ENCODE results near the gene ADK. TPM values are rescaled to one million over a fixed set of nuclear protein-coding genes. Genes with fewer than 3 reads are reported as not detected.

The ADK gene
- polyA plus RNA-seq, 2 donors, result 27.3 to 45.2 TPM

- H3K9me3 ChIP-seq (ENCODE audit: control insufficient read depth in 2 of 2, insufficient read depth in 1 of 2, low read depth in 1 of 2, low read length in 1 of 2), result no peaks in the 10 kb centered on the region
- H3K27me3 ChIP-seq (ENCODE audit: control insufficient read depth in 1 of 2, insufficient read depth in 2 of 2, low read length in 2 of 2), result no peaks in the 10 kb centered on the region
- H3K27ac ChIP-seq (ENCODE audit: low read depth in 2 of 2, low read length in 1 of 2), result no peak overlapping the region
- no peaks in the 10 kb centered on the region for H3K4me1 ChIP-seq (ENCODE audit: control insufficient read depth in 2 of 2, insufficient read depth in 2 of 2, low read length in 1 of 2)
- H3K36me3 ChIP-seq (ENCODE audit: control insufficient read depth in 2 of 2, insufficient read depth in 2 of 2, low read length in 1 of 2), result no peaks in the 10 kb centered on the region
- no peak overlapping the region for H3K4me3 ChIP-seq (ENCODE audit: low read depth in 1 of 2, low read length in 2 of 2)
- 54 to 68% methylated on average over 2 of the region's 2 CpGs for WGBS, 2 donors
Observed at GRCh38 chr10:74589851-74590250, 438.8 kb downstream of the ADK start.

- 72 to 73% methylated on average over 2 of the region's 2 CpGs for WGBS, 2 donors
- Histone ChIP-seq H3K36me3 (ENCODE audit: control insufficient read depth in 2 of 2, insufficient read depth in 2 of 2, low read length in 1 of 2) (no peaks in the 10 kb centered on the region), H3K4me3 (ENCODE audit: low read depth in 1 of 2, low read length in 2 of 2) (no peak overlapping the region), H3K27ac (ENCODE audit: low read depth in 2 of 2, low read length in 1 of 2) (peak overlapping the region in 1 of 2 donors; percentile 14), H3K9me3 (ENCODE audit: control insufficient read depth in 2 of 2, insufficient read depth in 1 of 2, low read depth in 1 of 2, low read length in 1 of 2) (no peaks in the 10 kb centered on the region), H3K27me3 (ENCODE audit: control insufficient read depth in 1 of 2, insufficient read depth in 2 of 2, low read length in 2 of 2) (no peaks in the 10 kb centered on the region), H3K4me1 (ENCODE audit: control insufficient read depth in 2 of 2, insufficient read depth in 2 of 2, low read length in 1 of 2) (no peaks in the 10 kb centered on the region)
Observed at GRCh38 chr10:74593470-74593869, 442.4 kb downstream of the ADK start.

GRCh38 chr10:74596713-74597112, 445.7 kb downstream of the ADK start:
- Histone ChIP-seq H3K27me3 (ENCODE audit: control insufficient read depth in 1 of 2, insufficient read depth in 2 of 2, low read length in 2 of 2) (no peaks in the 10 kb centered on the region), H3K36me3 (ENCODE audit: control insufficient read depth in 2 of 2, insufficient read depth in 2 of 2, low read length in 1 of 2) (no peaks in the 10 kb centered on the region), H3K9me3 (ENCODE audit: control insufficient read depth in 2 of 2, insufficient read depth in 1 of 2, low read depth in 1 of 2, low read length in 1 of 2) (no peaks in the 10 kb centered on the region), H3K4me3 (ENCODE audit: low read depth in 1 of 2, low read length in 2 of 2) (no peak overlapping the region), H3K4me1 (ENCODE audit: control insufficient read depth in 2 of 2, insufficient read depth in 2 of 2, low read length in 1 of 2) (no peaks in the 10 kb centered on the region), H3K27ac (ENCODE audit: low read depth in 2 of 2, low read length in 1 of 2) (no peak overlapping the region)
- WGBS, 2 donors, result 89 to 94% methylated on average over 7 of the region's 7 CpGs

GRCh38 chr10:74598891-74599566, 448.0 kb downstream of the ADK start:
- Histone ChIP-seq H3K27me3 (ENCODE audit: control insufficient read depth in 1 of 2, insufficient read depth in 2 of 2, low read length in 2 of 2) (no peaks in the 10 kb centered on the region), H3K4me1 (ENCODE audit: control insufficient read depth in 2 of 2, insufficient read depth in 2 of 2, low read length in 1 of 2) (no peaks in the 10 kb centered on the region), H3K9me3 (ENCODE audit: control insufficient read depth in 2 of 2, insufficient read depth in 1 of 2, low read depth in 1 of 2, low read length in 1 of 2) (no peaks in the 10 kb centered on the region), H3K36me3 (ENCODE audit: control insufficient read depth in 2 of 2, insufficient read depth in 2 of 2, low read length in 1 of 2) (no peaks in the 10 kb centered on the region), H3K27ac (ENCODE audit: low read depth in 2 of 2, low read length in 1 of 2) (no peak overlapping the region), H3K4me3 (ENCODE audit: low read depth in 1 of 2, low read length in 2 of 2) (no peak overlapping the region)
- 74 to 80% methylated on average over 5 of the region's 5 CpGs for WGBS, 2 donors

- no peaks in the 10 kb centered on the region for H3K4me1 ChIP-seq (ENCODE audit: control insufficient read depth in 2 of 2, insufficient read depth in 2 of 2, low read length in 1 of 2)
- H3K36me3 ChIP-seq (ENCODE audit: control insufficient read depth in 2 of 2, insufficient read depth in 2 of 2, low read length in 1 of 2), result no peaks in the 10 kb centered on the region
- H3K9me3 ChIP-seq (ENCODE audit: control insufficient read depth in 2 of 2, insufficient read depth in 1 of 2, low read depth in 1 of 2, low read length in 1 of 2), result no peaks in the 10 kb centered on the region
- no peak overlapping the region for H3K27ac ChIP-seq (ENCODE audit: low read depth in 2 of 2, low read length in 1 of 2)
- H3K4me3 ChIP-seq (ENCODE audit: low read depth in 1 of 2, low read length in 2 of 2), result no peak overlapping the region
- H3K27me3 ChIP-seq (ENCODE audit: control insufficient read depth in 1 of 2, insufficient read depth in 2 of 2, low read length in 2 of 2), result no peaks in the 10 kb centered on the region
Observed at GRCh38 chr10:74599672-74600071, 448.7 kb downstream of the ADK start.

GRCh38 chr10:74600170-74600569, 449.1 kb downstream of the ADK start:
- Histone ChIP-seq H3K4me3 (ENCODE audit: low read depth in 1 of 2, low read length in 2 of 2) (no peak overlapping the region), H3K9me3 (ENCODE audit: control insufficient read depth in 2 of 2, insufficient read depth in 1 of 2, low read depth in 1 of 2, low read length in 1 of 2) (no peaks in the 10 kb centered on the region), H3K36me3 (ENCODE audit: control insufficient read depth in 2 of 2, insufficient read depth in 2 of 2, low read length in 1 of 2) (no peaks in the 10 kb centered on the region), H3K27ac (ENCODE audit: low read depth in 2 of 2, low read length in 1 of 2) (no peak overlapping the region), H3K4me1 (ENCODE audit: control insufficient read depth in 2 of 2, insufficient read depth in 2 of 2, low read length in 1 of 2) (no peaks in the 10 kb centered on the region), H3K27me3 (ENCODE audit: control insufficient read depth in 1 of 2, insufficient read depth in 2 of 2, low read length in 2 of 2) (no peaks in the 10 kb centered on the region)
- 91 to 92% methylated on average over 2 of the region's 2 CpGs for WGBS, 2 donors

GRCh38 chr10:74602576-74602975, 451.6 kb downstream of the ADK start:
- 56% methylated on average over 2 of the region's 2 CpGs for WGBS, 2 donors
- no peaks in the 10 kb centered on the region for H3K9me3 ChIP-seq (ENCODE audit: control insufficient read depth in 2 of 2, insufficient read depth in 1 of 2, low read depth in 1 of 2, low read length in 1 of 2)
- H3K4me1 ChIP-seq (ENCODE audit: control insufficient read depth in 2 of 2, insufficient read depth in 2 of 2, low read length in 1 of 2), result no peaks in the 10 kb centered on the region
- H3K4me3 ChIP-seq (ENCODE audit: low read depth in 1 of 2, low read length in 2 of 2), result no peak overlapping the region
- no peaks in the 10 kb centered on the region for H3K36me3 ChIP-seq (ENCODE audit: control insufficient read depth in 2 of 2, insufficient read depth in 2 of 2, low read length in 1 of 2)
- H3K27ac ChIP-seq (ENCODE audit: low read depth in 2 of 2, low read length in 1 of 2), result no peak overlapping the region
- no peaks in the 10 kb centered on the region for H3K27me3 ChIP-seq (ENCODE audit: control insufficient read depth in 1 of 2, insufficient read depth in 2 of 2, low read length in 2 of 2)

- Histone ChIP-seq H3K27ac (ENCODE audit: low read depth in 2 of 2, low read length in 1 of 2) (no peak overlapping the region), H3K4me3 (ENCODE audit: low read depth in 1 of 2, low read length in 2 of 2) (no peak overlapping the region), H3K36me3 (ENCODE audit: control insufficient read depth in 2 of 2, insufficient read depth in 2 of 2, low read length in 1 of 2) (peaks cover 0 to 4% of the 10 kb centered on the region in 2 donors), H3K27me3 (ENCODE audit: control insufficient read depth in 1 of 2, insufficient read depth in 2 of 2, low read length in 2 of 2) (no peaks in the 10 kb centered on the region), H3K9me3 (ENCODE audit: control insufficient read depth in 2 of 2, insufficient read depth in 1 of 2, low read depth in 1 of 2, low read length in 1 of 2) (no peaks in the 10 kb centered on the region), H3K4me1 (ENCODE audit: control insufficient read depth in 2 of 2, insufficient read depth in 2 of 2, low read length in 1 of 2) (no peaks in the 10 kb centered on the region)
Observed at GRCh38 chr10:74610299-74610698, 459.3 kb downstream of the ADK start.

- Histone ChIP-seq H3K4me1 (ENCODE audit: control insufficient read depth in 2 of 2, insufficient read depth in 2 of 2, low read length in 1 of 2) (no peaks in the 10 kb centered on the region), H3K36me3 (ENCODE audit: control insufficient read depth in 2 of 2, insufficient read depth in 2 of 2, low read length in 1 of 2) (peaks cover 0 to 4% of the 10 kb centered on the region in 2 donors), H3K4me3 (ENCODE audit: low read depth in 1 of 2, low read length in 2 of 2) (no peak overlapping the region), H3K27ac (ENCODE audit: low read depth in 2 of 2, low read length in 1 of 2) (no peak overlapping the region), H3K27me3 (ENCODE audit: control insufficient read depth in 1 of 2, insufficient read depth in 2 of 2, low read length in 2 of 2) (no peaks in the 10 kb centered on the region), H3K9me3 (ENCODE audit: control insufficient read depth in 2 of 2, insufficient read depth in 1 of 2, low read depth in 1 of 2, low read length in 1 of 2) (no peaks in the 10 kb centered on the region)
Observed at GRCh38 chr10:74612195-74612594, 461.2 kb downstream of the ADK start.

- Histone ChIP-seq H3K9me3 (ENCODE audit: control insufficient read depth in 2 of 2, insufficient read depth in 1 of 2, low read depth in 1 of 2, low read length in 1 of 2) (no peaks in the 10 kb centered on the region), H3K4me3 (ENCODE audit: low read depth in 1 of 2, low read length in 2 of 2) (no peak overlapping the region), H3K27ac (ENCODE audit: low read depth in 2 of 2, low read length in 1 of 2) (no peak overlapping the region), H3K4me1 (ENCODE audit: control insufficient read depth in 2 of 2, insufficient read depth in 2 of 2, low read length in 1 of 2) (no peaks in the 10 kb centered on the region), H3K27me3 (ENCODE audit: control insufficient read depth in 1 of 2, insufficient read depth in 2 of 2, low read length in 2 of 2) (no peaks in the 10 kb centered on the region), H3K36me3 (ENCODE audit: control insufficient read depth in 2 of 2, insufficient read depth in 2 of 2, low read length in 1 of 2) (no peaks in the 10 kb centered on the region)
Observed at GRCh38 chr10:74620626-74621025, 469.6 kb downstream of the ADK start.
